K562 (cell line): Measurements from ENCODE around the gene FFAR1. TPM values are rescaled to one million over a fixed set of nuclear protein-coding genes. Genes with fewer than 3 reads are reported as not detected.

Source experiments
- C11orf30 ChIP-seq: fragments of 450-650 bp; IDR thresholded peaks from 2 replicates; pipeline ENCODE4 v1.6.1; 2016; ENCODE audit warnings: low read depth, mild to moderate bottlenecking
- CBX5 ChIP-seq: IDR thresholded peaks from 2 replicates; pipeline ENCODE4 v1.6.1; 2014; ENCODE audit warnings: low read depth, borderline replicate concordance
- CREM ChIP-seq: IDR thresholded peaks from 2 replicates; pipeline ENCODE4 v1.6.1; 2014; ENCODE audit warnings: antibody characterized with exemption, low read depth
- DPF2 ChIP-seq: fragments of 450-650 bp; IDR thresholded peaks from 2 replicates; pipeline ENCODE4 v1.6.1; 2016
- ELF4 ChIP-seq: fragments of 450-650 bp; formaldehyde crosslinking; IDR thresholded peaks from 2 replicates; pipeline ENCODE4 v1.4.0; 2022; ENCODE audit warnings: missing genetic modification characterization
- FOXA1 ChIP-seq: fragments of 450-650 bp; IDR thresholded peaks from 2 replicates; pipeline ENCODE4 v1.6.1; 2016; ENCODE audit warnings: mild to moderate bottlenecking, borderline replicate concordance
- FOXK2 ChIP-seq, 2 experiments: fragments of 450-650 bp; IDR thresholded peaks in 1 of 2; conservative IDR thresholded peaks in 1 of 2; 2 replicates each; pipeline ENCODE4 v1.6.1; 2016; ENCODE audit warnings: low read depth in 2 of 2, mild to moderate bottlenecking in 1 of 2
- GTF3C2 ChIP-seq: IDR thresholded peaks from 3 replicates; pipeline ENCODE4 v1.6.1; 2011; ENCODE audit warnings: borderline replicate concordance, mild to moderate bottlenecking, moderate library complexity; ENCODE audit not compliant: insufficient read length; ENCODE audit errors: extremely low read depth
- KLF1 ChIP-seq: fragments of 450-650 bp; IDR thresholded peaks from 2 replicates; pipeline ENCODE4 v1.6.1; 2016; ENCODE audit warnings: missing genetic modification characterization, missing compliant biosample characterization
- MEF2D ChIP-seq: conservative IDR thresholded peaks from 2 replicates; pipeline ENCODE4 v1.6.1; 2016; ENCODE audit warnings: low read depth, missing genetic modification characterization, missing compliant biosample characterization
- NFYB ChIP-seq: IDR thresholded peaks from 2 replicates; pipeline ENCODE4 v1.6.1; 2011; ENCODE audit warnings: mild to moderate bottlenecking, moderate library complexity; ENCODE audit not compliant: insufficient read length; ENCODE audit errors: extremely low read depth
- SAP30 ChIP-seq: fragments of 200-600 bp; sonication (generic); IDR thresholded peaks from 2 replicates; pipeline ENCODE4 v1.6.1; 2012; ENCODE audit warnings: borderline replicate concordance, low read depth, mild to moderate bottlenecking, moderate library complexity, low read length, control low read depth, inconsistent platforms; ENCODE audit not compliant: insufficient read depth, poor library complexity, severe bottlenecking
- SUPT5H ChIP-seq: fragments of 450-650 bp; IDR thresholded peaks from 2 replicates; pipeline ENCODE4 v1.6.1; 2016
- TARDBP ChIP-seq: fragments of 450-650 bp; IDR thresholded peaks from 2 replicates; pipeline ENCODE4 v1.6.1; 2016
- TBP ChIP-seq: optimal IDR thresholded peaks from 2 replicates; pipeline ENCODE3; 2011; ENCODE audit warnings: low read depth, low read length, improper control_type of control experiment
- ZC3H11A ChIP-seq: IDR thresholded peaks from 2 replicates; pipeline ENCODE4 v1.6.1; 2012; ENCODE audit warnings: low read depth, low read length, improper control_type of control experiment
- ZNF12 ChIP-seq: sonication (generic); formaldehyde crosslinking; IDR thresholded peaks from 2 replicates; pipeline ENCODE4 v1.4.0; 2020; ENCODE audit warnings: mild to moderate bottlenecking, missing genetic modification reagents
- polyA plus RNA-seq, 8 experiments: library from polyadenylated mRNA; depleted of rRNA in 4 of 8; stranded (reverse) in 5 of 8; unstranded in 3 of 8; fragments of >200 nt; fragmentation: Nextera tagmentation in 2 of 8; fragmentation: Illumina TruSeq in 1 of 8; extraction: Ambion mirVana in 2 of 8; extraction: Trizol in 1 of 8; gene quantifications; 2 replicates each; pipeline versions ENCODE4 v1.2.1 to v1.2.3, GENCODE V29; 2011 to 2014; ENCODE audit warnings: inconsistent platforms in 1 of 8, missing spikeins in 1 of 8
- total RNA-seq, 7 experiments: library from RNA; depleted of rRNA in 6 of 7; stranded (reverse); fragments of >200 nt in 6 of 7; fragmentation: Illumina TruSeq in 2 of 7; extraction: Trizol in 2 of 7; gene quantifications; 2 replicates each; pipeline versions ENCODE4 v1.2.1 to v1.2.3, GENCODE V29; 2011 to 2021; ENCODE audit warnings: low replicate concordance in 1 of 7
- TF ChIP-seq, protein P1 (sequence below), 2 experiments: fragments of 450-650 bp in 1 of 2; sonication (generic) in 1 of 2; formaldehyde crosslinking in 1 of 2; IDR thresholded peaks in 1 of 2; conservative IDR thresholded peaks in 1 of 2; 2 replicates each; pipeline versions ENCODE4 v1.6.1 to v1.8.1; 2016 to 2023; ENCODE audit warnings: mild to moderate bottlenecking in 2 of 2, moderate library complexity in 2 of 2, inconsistent platforms in 1 of 2, missing genetic modification reagents in 1 of 2
- TF ChIP-seq, protein P2 (sequence below): fragments of 250-450 bp; sonication (Bioruptor Pico); IDR thresholded peaks from 2 replicates; pipeline ENCODE4 v1.5.0; 2021

FFAR1 gene
- total and polyA plus RNA-seq, 9 of the 15 experiments (the other 6 are each of a cell fraction or from before 2014, with no cell fraction given) = not detected

GRCh38 chr19:35392742-35393715, 45.3 kb downstream of the FFAR1 start (continued):
- no peak for TF ChIP-seq FOXA1
- TF ChIP-seq C11orf30 = no peak
- TF ChIP-seq GTF3C2 = no peak
- TF ChIP-seq CREM = no peak
- TF ChIP-seq ZNF12 (CRISPR knock-in tag) = no peak
- TF ChIP-seq, protein P1, sequence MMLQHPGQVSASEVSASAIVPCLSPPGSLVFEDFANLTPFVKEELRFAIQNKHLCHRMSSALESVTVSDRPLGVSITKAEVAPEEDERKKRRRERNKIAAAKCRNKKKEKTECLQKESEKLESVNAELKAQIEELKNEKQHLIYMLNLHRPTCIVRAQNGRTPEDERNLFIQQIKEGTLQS (IDR thresholded peaks at IDR 0.05) = no peak
- TF ChIP-seq, protein P1 (CRISPR knock-in tag; conservative IDR thresholded peaks at IDR 0.05) = no peak
- no peak for TF ChIP-seq ZC3H11A
- TF ChIP-seq SAP30 = no peak
- TF ChIP-seq ELF4 (CRISPR knock-in tag) = peak; percentile 67
- no peak for TF ChIP-seq TBP
- TF ChIP-seq, protein P2, sequence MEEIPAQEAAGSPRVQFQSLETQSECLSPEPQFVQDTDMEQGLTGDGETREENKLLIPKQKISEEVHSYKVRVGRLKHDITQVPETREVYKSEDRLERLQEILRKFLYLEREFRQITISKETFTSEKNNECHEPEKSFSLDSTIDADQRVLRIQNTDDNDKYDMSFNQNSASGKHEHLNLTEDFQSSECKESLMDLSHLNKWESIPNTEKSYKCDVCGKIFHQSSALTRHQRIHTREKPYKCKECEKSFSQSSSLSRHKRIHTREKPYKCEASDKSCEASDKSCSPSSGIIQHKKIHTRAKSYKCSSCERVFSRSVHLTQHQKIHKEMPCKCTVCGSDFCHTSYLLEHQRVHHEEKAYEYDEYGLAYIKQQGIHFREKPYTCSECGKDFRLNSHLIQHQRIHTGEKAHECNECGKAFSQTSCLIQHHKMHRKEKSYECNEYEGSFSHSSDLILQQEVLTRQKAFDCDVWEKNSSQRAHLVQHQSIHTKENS = no peak
- no peak for TF ChIP-seq MEF2D (tag)
- TF ChIP-seq TARDBP = no peak
- no peak for TF ChIP-seq NFYB
- TF ChIP-seq CBX5 = no peak
- TF ChIP-seq KLF1 (tag) = no peak
- peak in 1 of 2 experiments; percentile 26; a peak in 1 of 4 replicates for TF ChIP-seq FOXK2 (conservative IDR thresholded peaks at IDR 0.05 in 1 of 2, IDR thresholded peaks at IDR 0.05 in 1 of 2; ENCODE audit: low read depth in 2 of 2)
- no peak for TF ChIP-seq SUPT5H
- peak; percentile 18; the same call in 1 of the 2 replicates for TF ChIP-seq DPF2
